A549 (cell line): ENCODE measurements around the gene EXOC4. TPM values are rescaled to one million over a fixed set of nuclear protein-coding genes. Genes with fewer than 3 reads are reported as not detected.

Experiments
- ATAC-seq, 2 experiments: fragments of 200-7000 bp in 1 of 2; fragments of >200 bp in 1 of 2; cut with Nextera tagmentation in 1 of 2; cut with Tn5 transposase in 1 of 2; 3 replicates each; pipeline versions ENCODE4 v1.8.0 to v1.9.1; 2018 to 2020; ENCODE audit warnings: mild to moderate bottlenecking in 1 of 2, moderate library complexity in 1 of 2
- CTCF ChIA-PET: fragments of 300-600 bp; sonication (Branson Sonifier 250); formaldehyde crosslinking; extraction: SDS; loops from one replicate; lab custom pipeline; 2021; ENCODE audit warnings: antibody characterized with exemption, inconsistent platforms; lab: Yijun Ruan, JAX
- POLR2A ChIA-PET: fragments of 350-600 bp; formaldehyde crosslinking; extraction: SDS; loops from one replicate; lab custom pipeline; 2021; ENCODE audit warnings: antibody characterized with exemption, inconsistent platforms; lab: Yijun Ruan, JAX
- DNase-seq, 2 experiments: peaks; one replicate each; pipeline versions ENCODE4 v3.0.0 to v3.0.0-alpha.2; 2011 to 2016; ENCODE audit warnings: low read depth in 1 of 2, low spot score in 1 of 2
- FAIRE-seq: peaks from 2 replicates; lab custom pipeline; 2011; peaks lifted over from hg19 to GRCh38; lab: Jason Lieb, UNC
- H3K27ac ChIP-seq, 2 experiments: fragments of >200 bp; sonication (Bioruptor Twin); formaldehyde crosslinking; 3 replicates each; pipeline ENCODE4 v1.5.1; 2016 to 2017
- H3K4me1 ChIP-seq: fragments of >200 bp; sonication (Bioruptor Twin); formaldehyde crosslinking; 3 replicates; pipeline ENCODE4 v1.6.1; 2016
- H3K4me2 ChIP-seq: fragments of >200 bp; sonication (Bioruptor Twin); formaldehyde crosslinking; 3 replicates; pipeline ENCODE4 v1.6.1; 2016
- H3K4me3 ChIP-seq: fragments of >200 bp; sonication (Bioruptor Twin); formaldehyde crosslinking; 3 replicates; pipeline ENCODE4 v1.5.1; 2016
- H3K9me3 ChIP-seq: fragments of >200 bp; sonication (Bioruptor Twin); formaldehyde crosslinking; 3 replicates; pipeline ENCODE4 v1.6.1; 2016
- CBX2 ChIP-seq: fragments of 200-600 bp; sonication (generic); IDR thresholded peaks from 2 replicates; pipeline ENCODE4 v1.6.1; 2016; ENCODE audit warnings: low read depth, mild to moderate bottlenecking, borderline replicate concordance
- CBX8 ChIP-seq: fragments of 200-600 bp; sonication (generic); IDR thresholded peaks from 2 replicates; pipeline ENCODE4 v1.6.1; 2016
- CEBPB ChIP-seq, 2 experiments: fragments of >200 bp in 1 of 2; sonication (Bioruptor Twin) in 1 of 2; formaldehyde crosslinking in 1 of 2; IDR thresholded peaks; 2 replicates each; pipeline ENCODE4 v1.6.1; 2012 to 2016
- CHD2 ChIP-seq: fragments of 150-350 bp; IDR thresholded peaks from 2 replicates; pipeline ENCODE4 v1.6.1; 2014; ENCODE audit warnings: low read length; ENCODE audit not compliant: partially characterized antibody
- CHD4 ChIP-seq: fragments of 200-600 bp; sonication (generic); IDR thresholded peaks from 2 replicates; pipeline ENCODE4 v1.6.1; 2016; ENCODE audit warnings: antibody characterized with exemption, mild to moderate bottlenecking, borderline replicate concordance
- ESRRA ChIP-seq: fragments of 150-350 bp; IDR thresholded peaks from 2 replicates; pipeline ENCODE4 v1.6.1; 2014; ENCODE audit warnings: mild to moderate bottlenecking, low read length, borderline replicate concordance
- HOXB5 ChIP-seq: fragments of 250-450 bp; sonication (Bioruptor Pico); IDR thresholded peaks from 2 replicates; pipeline ENCODE4 v1.5.0; 2020; ENCODE audit warnings: mild to moderate bottlenecking, moderate library complexity
- NFE2L2 ChIP-seq: fragments of 150-350 bp; conservative IDR thresholded peaks from 2 replicates; pipeline ENCODE4 v1.6.1; 2014; ENCODE audit warnings: low read length
- RAD21 ChIP-seq, 2 experiments: fragments of >200 bp in 1 of 2; sonication (Bioruptor Twin) in 1 of 2; formaldehyde crosslinking in 1 of 2; IDR thresholded peaks in 1 of 2; conservative IDR thresholded peaks in 1 of 2; 2 replicates in 1 of 2; 3 replicates in 1 of 2; pipeline ENCODE4 v1.6.1; 2012 to 2018; ENCODE audit warnings: inconsistent platforms in 1 of 2
- RARB ChIP-seq: fragments of 250-450 bp; sonication (Bioruptor Pico); IDR thresholded peaks from 2 replicates; pipeline ENCODE4 v1.8.0; 2021; ENCODE audit warnings: mild to moderate bottlenecking, moderate library complexity
- RNF2 ChIP-seq: fragments of 200-600 bp; sonication (generic); IDR thresholded peaks from 2 replicates; pipeline ENCODE4 v1.6.1; 2016; ENCODE audit warnings: low read depth, mild to moderate bottlenecking, antibody characterized with exemption, moderate library complexity, borderline replicate concordance
- SMC3 ChIP-seq: fragments of >200 bp; sonication (Bioruptor Twin); formaldehyde crosslinking; IDR thresholded peaks from 3 replicates; pipeline ENCODE4 v1.6.1; 2018; ENCODE audit warnings: inconsistent platforms
- TP53 ChIP-seq: fragments of 250-450 bp; sonication (Bioruptor Pico); IDR thresholded peaks from 2 replicates; pipeline ENCODE4 v1.5.0; 2021; ENCODE audit warnings: mild to moderate bottlenecking, moderate library complexity
- ZNF302 ChIP-seq: fragments of 250-450 bp; sonication (Bioruptor Pico); IDR thresholded peaks from 2 replicates; pipeline ENCODE4 v1.9.0; 2021; ENCODE audit warnings: inconsistent platforms, mild to moderate bottlenecking, moderate library complexity
- ZSCAN20 ChIP-seq: fragments of 250-450 bp; sonication (Bioruptor Pico); IDR thresholded peaks from 2 replicates; pipeline ENCODE4 v1.8.0; 2022; ENCODE audit warnings: mild to moderate bottlenecking, moderate library complexity
- WGBS: methylation state at CpG from one replicate; pipeline ENCODE4 v1.1.6; 2017; ENCODE audit errors: missing lambda C conversion rate; 5-methylcytosine and 5-hydroxymethylcytosine counted together
- polyA plus RNA-seq, 4 experiments: library from polyadenylated mRNA; depleted of rRNA in 3 of 4; stranded (reverse); fragments of >200 nt; fragmentation: RNase III in 1 of 4; extraction: RNeasy Plus Mini Kit Qiagen cat#74134 plus additional on column Dnase treatment in 1 of 4; gene quantifications; 2 replicates in 3 of 4; 3 replicates in 1 of 4; pipeline ENCODE4 v1.2.3, GENCODE V29; 2011 to 2017
- TF ChIP-seq, protein P1 (sequence below): IDR thresholded peaks from 2 replicates; pipeline ENCODE4 v1.6.1; 2012
- TF ChIP-seq, protein P2 (sequence below): fragments of >200 bp; sonication (Bioruptor Twin); formaldehyde crosslinking; IDR thresholded peaks from 3 replicates; pipeline ENCODE4 v1.6.1; 2016
- TF ChIP-seq, protein P3 (sequence below): fragments of >200 bp; sonication (Bioruptor Twin); formaldehyde crosslinking; IDR thresholded peaks from 2 replicates; pipeline ENCODE4 v1.6.1; 2016
- TF ChIP-seq, protein P4 (sequence below): fragments of 150-350 bp; IDR thresholded peaks from 2 replicates; pipeline ENCODE4 v1.6.1; 2014; ENCODE audit warnings: low read depth, mild to moderate bottlenecking, low read length

EXOC4 gene
- polyA plus RNA-seq, 2 of the 4 experiments (the other 2 are of a cell fraction) = 33.4 to 73.1 TPM

DNA sequence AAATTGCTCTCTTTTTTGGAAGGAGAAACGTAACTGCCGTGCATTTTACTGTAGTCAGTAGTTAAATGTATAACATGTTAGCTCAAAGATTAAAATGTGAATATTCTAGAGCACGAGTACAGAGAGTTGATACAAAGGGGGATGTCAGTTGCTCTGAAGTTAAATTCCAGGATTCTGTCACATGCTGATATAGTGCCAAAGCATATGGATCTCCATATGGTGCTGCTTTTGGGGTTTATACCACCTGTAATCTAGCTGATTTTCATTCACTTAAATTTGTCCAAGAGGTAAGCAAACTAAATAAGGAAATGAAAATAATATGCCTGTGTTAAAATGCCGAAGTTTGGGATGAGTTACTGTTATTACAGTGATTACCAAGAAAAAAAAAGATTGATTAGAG lies 298.6 kb downstream of the EXOC4 start:
- DNase-seq (no peak), ATAC-seq (no peak), FAIRE-seq (no peak)
- TF ChIP-seq CHD4 = no peak
- TF ChIP-seq, protein P1, sequence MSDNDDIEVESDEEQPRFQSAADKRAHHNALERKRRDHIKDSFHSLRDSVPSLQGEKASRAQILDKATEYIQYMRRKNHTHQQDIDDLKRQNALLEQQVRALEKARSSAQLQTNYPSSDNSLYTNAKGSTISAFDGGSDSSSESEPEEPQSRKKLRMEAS = no peak
- TF ChIP-seq CBX2 = no peak
- no peak for TF ChIP-seq ZNF302 (CRISPR knock-in tag)
- no peak for TF ChIP-seq TP53 (CRISPR knock-in tag)
- TF ChIP-seq CHD2 = no peak
- no peaks in the 10 kb centered on the region for H3K4me1 ChIP-seq
- no peaks in the 10 kb centered on the region for H3K9me3 ChIP-seq
- H3K27ac ChIP-seq = no peak overlapping the region
- CTCF ChIA-PET = no interaction called here
- no peak overlapping the region for H3K4me2 ChIP-seq
- WGBS = 86% methylated on average over 4 of the region's 4 CpGs
- POLR2A ChIA-PET = no interaction called here
- no peak overlapping the region for H3K4me3 ChIP-seq

DNA sequence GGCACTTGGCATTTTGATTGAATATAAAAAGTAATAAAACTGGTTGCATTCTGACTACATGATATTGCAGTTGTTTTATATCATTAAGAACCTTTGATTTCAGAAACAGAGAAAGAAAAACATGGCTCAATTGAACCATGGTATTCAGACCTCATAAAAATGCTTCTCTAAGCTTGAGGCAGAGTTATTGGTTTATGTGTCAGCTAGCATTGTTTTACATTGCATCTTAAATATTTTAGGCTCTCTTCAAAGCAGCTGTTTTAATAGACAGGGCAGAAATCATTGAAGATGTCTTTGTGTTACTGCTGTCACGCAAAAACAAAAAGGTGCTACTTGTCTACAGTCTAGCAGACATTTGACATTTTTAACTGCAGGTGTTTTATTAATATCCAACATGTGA lies 299.2 kb downstream of the EXOC4 start:
- Histone ChIP-seq H3K27ac (no peak overlapping the region), H3K4me3 (no peak overlapping the region), H3K9me3 (no peaks in the 10 kb centered on the region), H3K4me1 (no peaks in the 10 kb centered on the region), H3K4me2 (no peak overlapping the region)
- no peak for ATAC-seq
- FAIRE-seq = peak; percentile 7
- WGBS = 87% methylated on average over 1 of the region's 1 CpG
- POLR2A ChIA-PET = no interaction called here
- TF ChIP-seq, protein P2, sequence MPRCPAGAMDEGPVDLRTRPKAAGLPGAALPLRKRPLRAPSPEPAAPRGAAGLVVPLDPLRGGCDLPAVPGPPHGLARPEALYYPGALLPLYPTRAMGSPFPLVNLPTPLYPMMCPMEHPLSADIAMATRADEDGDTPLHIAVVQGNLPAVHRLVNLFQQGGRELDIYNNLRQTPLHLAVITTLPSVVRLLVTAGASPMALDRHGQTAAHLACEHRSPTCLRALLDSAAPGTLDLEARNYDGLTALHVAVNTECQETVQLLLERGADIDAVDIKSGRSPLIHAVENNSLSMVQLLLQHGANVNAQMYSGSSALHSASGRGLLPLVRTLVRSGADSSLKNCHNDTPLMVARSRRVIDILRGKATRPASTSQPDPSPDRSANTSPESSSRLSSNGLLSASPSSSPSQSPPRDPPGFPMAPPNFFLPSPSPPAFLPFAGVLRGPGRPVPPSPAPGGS = no peak
- no peak for TF ChIP-seq CEBPB (IDR thresholded peaks at IDR 0.05)
- DNase-seq = no peak
- CTCF ChIA-PET = no interaction called here

DNA sequence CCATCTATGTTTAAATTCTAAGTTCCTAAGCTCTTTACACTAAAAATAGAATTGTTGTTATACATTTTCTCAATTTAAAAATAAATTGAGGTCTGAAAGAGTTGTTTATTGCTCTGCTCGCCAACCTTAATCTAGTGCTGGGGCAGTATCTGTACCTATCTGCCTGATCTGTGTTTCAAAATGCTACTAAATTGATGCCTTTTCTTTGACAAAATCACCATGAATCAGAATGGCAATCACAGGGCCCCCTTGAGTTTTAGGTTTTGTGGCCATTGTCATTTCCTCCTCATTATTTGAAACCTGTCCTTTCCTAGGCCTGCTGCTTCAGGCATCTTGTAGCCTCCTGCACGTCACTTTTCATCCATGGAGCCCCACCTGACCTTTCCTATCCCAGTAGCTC lies 301.5 kb downstream of the EXOC4 start:
- ChIA-PET CTCF (interaction anchor here (1.2 to 1.4 kb wide), 3 partner anchors 20 to 299 kb away, joined by 3 read pairs; no protein-coding TSS in a partner anchor), POLR2A (no interaction called here)
- H3K4me3 ChIP-seq = no peak overlapping the region
- TF ChIP-seq RAD21 (conservative IDR thresholded peaks at IDR 0.05 in 1 of 2, IDR thresholded peaks at IDR 0.05 in 1 of 2) (no peak), CBX2 (no peak), CBX8 (no peak), RARB (CRISPR knock-in tag) (no peak), HOXB5 (CRISPR knock-in tag) (no peak), ZSCAN20 (CRISPR knock-in tag) (no peak), RNF2 (no peak), CHD2 (no peak), ESRRA (no peak), NFE2L2 (no peak), SMC3 (no peak)
- TF ChIP-seq, protein P3, sequence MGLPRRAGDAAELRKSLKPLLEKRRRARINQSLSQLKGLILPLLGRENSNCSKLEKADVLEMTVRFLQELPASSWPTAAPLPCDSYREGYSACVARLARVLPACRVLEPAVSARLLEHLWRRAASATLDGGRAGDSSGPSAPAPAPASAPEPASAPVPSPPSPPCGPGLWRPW = no peak
- TF ChIP-seq, protein P2 = no peak
- TF ChIP-seq, protein P4, sequence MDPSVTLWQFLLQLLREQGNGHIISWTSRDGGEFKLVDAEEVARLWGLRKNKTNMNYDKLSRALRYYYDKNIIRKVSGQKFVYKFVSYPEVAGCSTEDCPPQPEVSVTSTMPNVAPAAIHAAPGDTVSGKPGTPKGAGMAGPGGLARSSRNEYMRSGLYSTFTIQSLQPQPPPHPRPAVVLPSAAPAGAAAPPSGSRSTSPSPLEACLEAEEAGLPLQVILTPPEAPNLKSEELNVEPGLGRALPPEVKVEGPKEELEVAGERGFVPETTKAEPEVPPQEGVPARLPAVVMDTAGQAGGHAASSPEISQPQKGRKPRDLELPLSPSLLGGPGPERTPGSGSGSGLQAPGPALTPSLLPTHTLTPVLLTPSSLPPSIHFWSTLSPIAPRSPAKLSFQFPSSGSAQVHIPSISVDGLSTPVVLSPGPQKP = no peak
- no peak overlapping the region for H3K27ac ChIP-seq
- H3K4me2 ChIP-seq = no peak overlapping the region
- no peaks in the 10 kb centered on the region for H3K9me3 ChIP-seq
- no peaks in the 10 kb centered on the region for H3K4me1 ChIP-seq
- FAIRE-seq (no peak), DNase-seq (no peak), ATAC-seq (no peak)
- WGBS = 89% methylated on average over 2 of the region's 2 CpGs
